NCI-H748 treated with DMSO at 0.1 percent for 48 hours (cell line): Measurements from ENCODE around the gene KDM4C.

Experiments
- DNase-seq: peaks from one replicate; lab custom pipeline; 2025; lab: John Stamatoyannopoulos, UW

The KDM4C gene

GRCh38 chr9:7097785-7098752 lies 340.3 kb downstream of the KDM4C start:
- DNase-seq, result no peak

DNA sequence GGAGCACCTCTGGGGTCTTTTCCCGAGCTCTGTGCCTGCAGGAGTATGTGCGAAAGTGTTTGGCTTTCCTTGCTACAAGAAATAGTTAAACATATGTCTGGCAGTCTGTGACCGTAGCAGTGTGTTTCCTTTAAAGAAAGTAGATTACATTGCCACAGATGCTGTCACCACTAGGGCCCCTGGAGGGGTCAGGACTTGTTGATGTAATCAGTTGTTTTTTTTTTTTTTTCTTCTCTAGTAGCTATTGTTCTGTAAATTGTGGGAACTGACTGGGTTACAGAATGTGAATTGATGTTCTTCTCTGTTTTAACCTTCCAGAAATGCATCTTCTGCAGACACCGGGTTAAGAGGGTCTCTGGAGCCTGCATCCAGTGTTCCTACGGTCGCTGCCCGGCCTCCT lies 345.6 kb downstream of the KDM4C start:
- no peak for DNase-seq

DNA sequence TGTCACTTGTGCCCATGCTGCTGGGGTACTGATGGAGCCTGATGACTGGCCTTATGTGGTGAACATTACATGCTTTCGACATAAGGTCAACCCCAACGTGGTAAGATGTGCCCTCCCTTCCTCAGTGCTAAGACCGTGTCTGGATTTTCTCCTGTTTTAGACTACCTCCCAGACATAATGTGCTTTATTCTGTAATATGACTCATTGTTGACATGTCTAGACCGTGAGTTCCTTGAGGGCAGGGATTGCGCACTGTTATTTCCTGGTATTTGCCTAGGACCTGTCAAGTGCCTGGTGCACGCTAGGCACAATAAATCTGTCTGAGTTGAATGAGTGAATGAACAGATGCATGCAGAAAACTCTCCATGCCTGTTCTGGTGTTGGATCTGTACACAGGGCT lies 346.0 kb downstream of the KDM4C start:
- DNase-seq, result no peak

DNA sequence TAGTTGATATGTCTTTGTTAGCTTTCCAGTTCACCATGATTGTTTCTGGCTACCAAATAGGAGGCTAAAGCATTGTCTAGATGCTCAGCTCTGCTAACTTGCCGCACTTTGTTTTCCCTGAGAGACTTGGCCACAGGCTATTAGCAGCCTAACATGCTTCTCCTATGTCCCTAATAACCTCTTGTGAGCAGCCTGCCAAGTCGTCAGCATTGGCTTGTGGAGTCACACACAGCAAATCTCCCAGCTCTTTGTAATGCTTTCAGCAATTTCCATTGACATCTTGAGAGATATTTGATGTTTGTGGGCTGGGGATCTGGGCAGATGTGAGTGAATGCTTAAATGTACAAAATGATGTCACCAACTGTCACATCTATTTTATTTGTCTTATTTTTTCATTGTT lies 346.9 kb downstream of the KDM4C start:
- DNase-seq, result no peak

- DNase-seq, result no peak
Measured at GRCh38 chr9:7105095-7105494, 347.3 kb downstream of the KDM4C start.

DNA sequence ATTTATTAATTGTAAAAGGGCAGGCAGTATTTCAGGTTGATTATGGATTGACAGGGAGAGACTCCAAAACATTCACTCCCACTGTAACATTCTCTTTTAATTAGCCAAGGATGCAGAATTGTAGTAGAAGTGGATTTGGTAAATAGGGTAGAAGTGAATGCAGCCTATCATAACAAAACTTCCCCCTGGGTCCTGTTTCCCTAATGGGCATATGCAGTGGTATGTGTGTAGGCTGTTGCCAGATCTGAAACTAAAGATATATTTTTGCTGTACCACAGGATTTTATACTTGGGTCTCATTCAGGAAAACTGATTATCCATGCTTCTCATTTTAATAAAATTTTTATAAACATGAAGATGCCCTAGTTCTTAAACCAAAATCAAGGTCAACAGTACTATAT lies 351.2 kb downstream of the KDM4C start:
- no peak for DNase-seq

GRCh38 chr9:7111413-7111812 lies 353.6 kb downstream of the KDM4C start:
- DNase-seq, result no peak

- no peak for DNase-seq
Measured at GRCh38 chr9:7115606-7116005, 357.8 kb downstream of the KDM4C start.

- DNase-seq, result peak; percentile 3
Measured at GRCh38 chr9:7117676-7118561, 360.1 kb downstream of the KDM4C start.

DNA sequence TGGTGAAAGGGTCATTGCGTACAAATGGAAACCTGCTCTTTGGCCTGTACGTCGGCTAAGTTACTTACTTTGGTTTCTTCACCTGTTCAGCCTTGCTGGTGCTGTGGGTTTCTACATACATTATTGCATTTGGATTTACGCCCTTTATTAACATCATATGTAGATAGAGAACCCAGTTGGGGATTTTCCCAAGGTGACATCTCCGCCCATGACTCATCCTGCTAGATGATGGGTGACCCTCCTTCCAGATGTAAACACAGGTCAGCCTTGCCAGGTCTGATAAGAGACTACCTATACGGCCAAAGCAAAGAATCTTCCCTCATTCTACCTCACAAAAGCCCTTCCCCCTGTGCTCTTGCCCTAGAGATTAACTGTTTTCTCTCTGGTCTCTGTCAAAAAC lies 360.9 kb downstream of the KDM4C start:
- DNase-seq, result no peak

DNA sequence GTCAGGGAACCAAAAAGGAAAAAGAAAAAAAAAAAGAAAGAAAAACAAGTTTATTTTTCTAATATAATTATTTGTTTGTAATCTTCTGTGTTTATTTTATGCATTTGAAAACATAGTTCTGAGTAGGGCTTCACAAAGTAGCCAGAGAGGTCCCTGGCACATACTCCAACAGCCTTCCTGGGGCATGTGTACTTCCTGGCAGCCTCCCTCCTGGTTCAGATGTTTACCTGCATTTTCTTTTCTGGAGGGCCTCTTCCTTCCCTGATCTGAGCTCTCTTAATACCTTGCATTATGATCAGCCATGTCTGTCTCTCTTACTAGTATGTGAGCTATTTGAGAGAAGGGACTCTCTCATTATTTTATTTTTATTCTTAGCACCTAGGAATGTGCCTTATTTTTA lies 361.8 kb downstream of the KDM4C start:
- no peak for DNase-seq

GRCh38 chr9:7121055-7121454 lies 363.3 kb downstream of the KDM4C start:
- DNase-seq, result no peak

GRCh38 chr9:7121664-7122063 lies 363.9 kb downstream of the KDM4C start:
- DNase-seq, result no peak

DNA sequence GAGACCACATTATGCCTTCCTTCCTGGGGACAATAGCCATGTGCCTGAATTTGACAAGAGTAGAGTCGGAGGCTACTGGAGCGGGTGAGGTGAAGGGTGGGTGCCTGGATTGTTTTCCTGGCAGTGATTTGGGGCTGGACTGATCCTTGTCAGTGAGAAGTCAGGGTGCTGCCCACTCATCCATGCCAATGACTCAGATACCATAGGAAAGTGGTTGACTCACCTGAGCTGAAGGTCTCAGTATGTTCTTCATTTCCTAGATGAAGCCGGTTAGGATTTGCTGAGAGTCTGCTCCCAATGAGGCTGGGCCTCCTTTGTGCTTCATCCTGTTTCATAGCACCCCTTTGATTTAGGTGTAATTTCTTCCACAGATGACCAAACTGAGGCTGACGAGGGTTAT lies 366.0 kb downstream of the KDM4C start:
- no peak for DNase-seq

GRCh38 chr9:7125231-7125630 lies 367.5 kb downstream of the KDM4C start:
- no peak for DNase-seq

- no peak for DNase-seq
Measured at GRCh38 chr9:7129391-7129790, 371.6 kb downstream of the KDM4C start.

- DNase-seq, result no peak
Measured at GRCh38 chr9:7130266-7130820, 372.6 kb downstream of the KDM4C start.

DNA sequence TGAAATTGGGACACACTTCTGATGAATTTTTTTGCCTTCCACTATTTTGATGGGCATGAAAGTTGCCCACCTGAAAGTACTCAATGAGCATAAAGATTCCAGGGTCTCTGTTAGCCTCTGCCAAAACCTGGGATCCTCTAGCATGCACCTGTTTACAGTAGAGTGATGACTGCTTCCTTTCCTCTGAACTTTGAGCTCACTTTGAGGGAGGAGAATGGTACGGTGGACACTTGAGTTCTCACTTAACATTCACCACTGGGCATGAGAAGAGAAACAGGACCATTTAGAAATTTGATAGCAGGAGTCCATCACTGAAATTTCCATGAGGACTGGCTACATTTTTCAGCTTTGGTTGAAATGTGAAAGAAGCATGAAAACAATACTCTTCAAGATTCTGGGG lies 374.8 kb downstream of the KDM4C start:
- no peak for DNase-seq

DNA sequence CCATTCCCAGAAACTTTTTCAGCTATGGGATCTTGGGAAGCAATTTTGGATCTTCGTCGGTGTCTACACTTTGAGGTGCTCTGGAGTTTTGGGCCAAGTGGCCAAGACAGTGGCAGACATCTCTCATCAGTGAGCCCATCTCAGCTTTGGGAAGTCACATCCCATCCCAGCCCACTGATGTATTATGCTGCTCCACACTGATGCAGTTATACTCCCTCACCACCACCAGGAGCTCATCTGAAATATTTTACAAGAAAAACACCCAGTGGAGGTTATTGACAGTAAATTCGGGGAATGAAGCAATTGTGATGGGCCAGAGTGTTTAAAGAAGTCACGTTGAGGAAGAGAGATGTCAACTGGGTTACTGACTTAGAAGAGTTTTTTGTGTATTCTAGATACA lies 378.0 kb downstream of the KDM4C start:
- no peak for DNase-seq

DNA sequence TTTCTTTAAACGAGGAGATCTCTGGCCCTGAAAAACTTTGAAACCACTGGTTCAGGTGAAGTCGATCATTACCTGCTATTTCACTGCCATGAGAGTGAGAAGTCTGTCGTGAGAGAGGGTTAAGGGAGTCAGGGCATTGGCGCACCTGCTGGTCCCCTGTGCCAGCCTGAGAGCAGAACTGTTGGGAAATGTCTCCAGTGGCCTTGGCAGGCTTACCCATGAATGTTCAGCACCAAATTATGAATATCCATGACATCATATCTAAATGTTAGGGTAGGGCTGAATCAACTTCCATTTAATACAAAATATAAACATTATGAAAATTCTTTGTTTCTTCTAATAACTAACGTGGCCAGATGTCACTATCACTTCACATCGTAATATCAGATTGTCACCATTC lies 379.3 kb downstream of the KDM4C start:
- DNase-seq, result no peak

DNA sequence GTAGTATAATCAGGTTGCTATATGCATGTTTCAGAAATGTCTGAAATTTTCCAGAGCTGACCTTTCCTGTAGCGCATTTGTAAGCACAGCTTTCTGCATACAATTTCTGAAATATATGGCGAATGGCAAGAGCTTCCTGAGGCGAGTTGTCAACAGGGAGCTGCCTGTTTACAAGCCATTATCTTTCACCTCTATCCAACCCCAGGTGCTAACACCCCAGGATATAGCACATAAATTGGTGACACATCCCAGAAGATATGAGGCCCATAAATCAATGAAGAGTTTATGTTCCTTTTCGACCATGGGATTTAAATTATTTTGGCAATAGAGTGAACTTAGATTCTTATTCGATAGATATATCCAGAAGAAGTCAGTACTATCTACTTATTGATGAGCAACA lies 379.8 kb downstream of the KDM4C start:
- DNase-seq, result peak; percentile 8

GRCh38 chr9:7139886-7140285 lies 382.1 kb downstream of the KDM4C start:
- DNase-seq, result no peak

GRCh38 chr9:7140401-7140800 lies 382.6 kb downstream of the KDM4C start:
- no peak for DNase-seq
